Ovary (tissue), 3 donors: ENCODE results near the gene MACROH2A1.

ENCODE experiments used
- EP300 ChIP-seq: sonication (generic); formaldehyde crosslinking; IDR thresholded peaks from one replicate; pipeline ENCODE4 v1.6.1; 2017; ENCODE audit warnings: antibody characterized with exemption
- TF ChIP-seq, protein P1 (sequence below), 3 donors: fragments of 450-650 bp in 2 of 3; fragments of 200-600 bp in 1 of 3; IDR thresholded peaks; one replicate each; pipeline versions ENCODE4 v1.5.1 to v1.8.0; 2016 to 2022; ENCODE audit warnings: antibody characterized with exemption in 3 of 3, mild to moderate bottlenecking in 1 of 3
- donor health status: DM: no; HTN: no; CAD: no.

GRCh38 chr5:135312255-135312935 is 86.6 kb downstream of the MACROH2A1 start:
- TF ChIP-seq, protein P1, sequence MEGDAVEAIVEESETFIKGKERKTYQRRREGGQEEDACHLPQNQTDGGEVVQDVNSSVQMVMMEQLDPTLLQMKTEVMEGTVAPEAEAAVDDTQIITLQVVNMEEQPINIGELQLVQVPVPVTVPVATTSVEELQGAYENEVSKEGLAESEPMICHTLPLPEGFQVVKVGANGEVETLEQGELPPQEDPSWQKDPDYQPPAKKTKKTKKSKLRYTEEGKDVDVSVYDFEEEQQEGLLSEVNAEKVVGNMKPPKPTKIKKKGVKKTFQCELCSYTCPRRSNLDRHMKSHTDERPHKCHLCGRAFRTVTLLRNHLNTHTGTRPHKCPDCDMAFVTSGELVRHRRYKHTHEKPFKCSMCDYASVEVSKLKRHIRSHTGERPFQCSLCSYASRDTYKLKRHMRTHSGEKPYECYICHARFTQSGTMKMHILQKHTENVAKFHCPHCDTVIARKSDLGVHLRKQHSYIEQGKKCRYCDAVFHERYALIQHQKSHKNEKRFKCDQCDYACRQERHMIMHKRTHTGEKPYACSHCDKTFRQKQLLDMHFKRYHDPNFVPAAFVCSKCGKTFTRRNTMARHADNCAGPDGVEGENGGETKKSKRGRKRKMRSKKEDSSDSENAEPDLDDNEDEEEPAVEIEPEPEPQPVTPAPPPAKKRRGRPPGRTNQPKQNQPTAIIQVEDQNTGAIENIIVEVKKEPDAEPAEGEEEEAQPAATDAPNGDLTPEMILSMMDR (IDR thresholded peaks at IDR 0.05) = no peak
- no peak for TF ChIP-seq EP300
